Gastroesophageal sphincter (tissue), 3 donors: Measurements from ENCODE around the gene DIRAS1.

Source experiments
- POLR2A ChIP-seq, 2 donors: fragments of 450-650 bp; IDR thresholded peaks; one replicate each; pipeline ENCODE4 v1.6.1; 2017; ENCODE audit warnings: antibody characterized with exemption in 2 of 2, mild to moderate bottlenecking in 2 of 2, moderate library complexity in 1 of 2
- POLR2AphosphoS5 ChIP-seq: sonication (generic); formaldehyde crosslinking; IDR thresholded peaks from one replicate; pipeline ENCODE4 v1.6.1; 2017; ENCODE audit warnings: antibody characterized with exemption
- TF ChIP-seq, protein P1 (sequence below), 4 experiments: fragments of 200-600 bp in 2 of 4; fragments of 450-650 bp in 2 of 4; sonication (generic) in 1 of 4; IDR thresholded peaks; one replicate each; pipeline ENCODE4 v1.5.1; 2017 to 2019; ENCODE audit warnings: antibody characterized with exemption in 4 of 4, mild to moderate bottlenecking in 2 of 4, moderate library complexity in 2 of 4

DNA sequence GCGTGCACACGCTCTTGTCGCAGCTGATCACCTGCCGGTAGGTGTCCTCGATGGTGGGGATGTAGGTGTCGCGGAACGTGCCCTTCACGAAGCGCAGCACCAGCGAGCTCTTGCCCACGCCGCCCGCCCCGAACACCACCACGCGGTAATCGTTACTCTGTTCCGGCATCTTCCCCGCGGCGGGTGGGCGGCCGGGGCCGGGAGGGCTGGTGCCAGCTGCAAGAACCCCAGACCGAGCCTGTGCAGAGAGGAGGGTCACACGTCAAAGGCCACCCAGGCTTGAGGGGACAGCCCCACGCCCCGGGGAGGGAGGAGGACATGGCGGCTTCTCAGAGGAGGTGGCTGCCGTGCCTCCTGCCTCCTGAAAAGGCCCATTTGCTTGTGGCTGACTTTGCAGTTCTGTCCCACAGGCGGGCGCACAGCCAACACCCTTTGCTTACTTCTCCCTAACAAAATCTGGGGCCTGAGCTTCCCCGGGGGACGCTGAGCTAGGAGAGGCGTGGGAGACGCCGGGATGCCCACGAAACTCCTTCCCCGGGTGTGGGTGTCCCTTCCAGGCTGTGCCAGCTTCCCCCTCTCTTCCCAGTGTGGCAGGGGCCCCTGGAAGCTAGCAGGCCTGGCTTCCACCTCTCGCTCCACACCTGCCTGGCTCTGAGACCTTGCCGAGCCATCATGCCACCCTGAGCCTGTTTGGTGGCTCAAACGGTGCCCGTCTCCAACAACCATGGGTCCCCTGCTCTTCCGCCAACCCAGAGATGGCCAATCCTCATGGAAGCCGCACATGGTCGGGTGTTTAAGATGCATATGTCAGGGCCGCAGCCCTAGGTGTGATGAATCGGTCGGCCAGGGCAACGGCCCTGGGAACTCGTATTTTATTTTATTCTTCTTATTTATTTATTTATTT, 3.3 kb downstream of the DIRAS1 start:
- TF ChIP-seq POLR2AphosphoS5 (no peak), POLR2A (IDR thresholded peaks at IDR 0.05) (no peak)
- TF ChIP-seq, protein P1, sequence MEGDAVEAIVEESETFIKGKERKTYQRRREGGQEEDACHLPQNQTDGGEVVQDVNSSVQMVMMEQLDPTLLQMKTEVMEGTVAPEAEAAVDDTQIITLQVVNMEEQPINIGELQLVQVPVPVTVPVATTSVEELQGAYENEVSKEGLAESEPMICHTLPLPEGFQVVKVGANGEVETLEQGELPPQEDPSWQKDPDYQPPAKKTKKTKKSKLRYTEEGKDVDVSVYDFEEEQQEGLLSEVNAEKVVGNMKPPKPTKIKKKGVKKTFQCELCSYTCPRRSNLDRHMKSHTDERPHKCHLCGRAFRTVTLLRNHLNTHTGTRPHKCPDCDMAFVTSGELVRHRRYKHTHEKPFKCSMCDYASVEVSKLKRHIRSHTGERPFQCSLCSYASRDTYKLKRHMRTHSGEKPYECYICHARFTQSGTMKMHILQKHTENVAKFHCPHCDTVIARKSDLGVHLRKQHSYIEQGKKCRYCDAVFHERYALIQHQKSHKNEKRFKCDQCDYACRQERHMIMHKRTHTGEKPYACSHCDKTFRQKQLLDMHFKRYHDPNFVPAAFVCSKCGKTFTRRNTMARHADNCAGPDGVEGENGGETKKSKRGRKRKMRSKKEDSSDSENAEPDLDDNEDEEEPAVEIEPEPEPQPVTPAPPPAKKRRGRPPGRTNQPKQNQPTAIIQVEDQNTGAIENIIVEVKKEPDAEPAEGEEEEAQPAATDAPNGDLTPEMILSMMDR (IDR thresholded peaks at IDR 0.05): no peak
